NCI-H226 (cell line): ENCODE results near the gene DDX49.
"Not testable (repeated sequence)": the region's sequence is repeated elsewhere in the genome, so short reads cannot be mapped to it uniquely, and the experiment has no call there.

Experiments used
- DNase-seq: peaks from one replicate; pipeline ENCODE4 v3.0.0-alpha.2; 2015

The DDX49 gene

GRCh38 chr19:18895824-18896341 lies 23.6 kb upstream of the DDX49 start, which contains the start of gene CERS1:
CERS1 (minus strand) TSS chr19:18896158; CDS start chr19:18896072, 86 bp downstream.
- peak; percentile 24 for DNase-seq

GRCh38 chr19:18896421-18896841 lies 23.1 kb upstream of the DDX49 start:
- peak; percentile 18 for DNase-seq

DNA sequence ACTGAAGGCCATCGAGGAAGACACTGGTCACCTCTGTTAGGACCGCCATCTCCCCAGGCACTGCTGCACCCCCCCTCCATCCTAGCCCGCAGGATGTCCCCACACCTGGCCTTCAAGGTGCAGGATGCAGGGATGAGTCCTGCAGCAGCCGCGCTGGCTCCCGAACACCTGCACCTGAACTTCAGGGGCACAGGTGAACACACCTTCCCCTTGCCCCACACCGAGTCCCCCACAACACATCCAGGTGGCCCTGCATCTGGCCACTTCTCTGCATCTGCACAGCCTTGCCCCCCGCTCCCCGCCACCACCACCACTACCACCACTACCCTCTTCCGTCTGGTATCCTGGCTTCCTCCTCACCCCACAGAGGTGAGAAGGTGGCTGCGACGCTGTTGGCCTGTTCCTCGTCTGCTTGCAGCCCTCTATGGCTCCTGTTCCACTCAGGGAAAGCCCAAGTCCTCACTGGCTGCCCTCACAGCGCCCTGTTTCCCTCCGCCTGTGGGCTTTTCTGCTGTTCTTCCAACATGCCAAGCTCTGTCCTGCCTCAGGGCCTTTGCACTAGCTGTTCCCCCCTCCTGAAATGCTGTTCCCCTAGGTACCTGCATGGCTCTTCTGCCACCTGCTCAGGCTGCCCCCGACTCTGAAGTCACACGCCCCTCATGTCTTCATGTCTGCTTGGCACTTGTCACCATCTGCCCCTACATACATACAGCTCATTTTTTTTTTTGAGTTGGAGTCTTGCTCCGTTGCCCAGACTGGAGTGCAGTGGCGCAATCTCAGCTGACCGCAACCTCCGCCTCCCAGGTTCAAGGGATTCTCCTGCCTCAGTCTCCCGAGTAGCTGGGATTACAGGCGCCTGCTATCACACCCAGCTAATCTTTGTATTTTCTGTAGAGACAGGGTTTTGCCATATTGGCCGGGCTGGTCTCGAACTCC lies 22.2 kb upstream of the DDX49 start:
- DNase-seq, result no peak

GRCh38 chr19:18898081-18898606 lies 21.4 kb upstream of the DDX49 start:
- DNase-seq, result no peak

DNA sequence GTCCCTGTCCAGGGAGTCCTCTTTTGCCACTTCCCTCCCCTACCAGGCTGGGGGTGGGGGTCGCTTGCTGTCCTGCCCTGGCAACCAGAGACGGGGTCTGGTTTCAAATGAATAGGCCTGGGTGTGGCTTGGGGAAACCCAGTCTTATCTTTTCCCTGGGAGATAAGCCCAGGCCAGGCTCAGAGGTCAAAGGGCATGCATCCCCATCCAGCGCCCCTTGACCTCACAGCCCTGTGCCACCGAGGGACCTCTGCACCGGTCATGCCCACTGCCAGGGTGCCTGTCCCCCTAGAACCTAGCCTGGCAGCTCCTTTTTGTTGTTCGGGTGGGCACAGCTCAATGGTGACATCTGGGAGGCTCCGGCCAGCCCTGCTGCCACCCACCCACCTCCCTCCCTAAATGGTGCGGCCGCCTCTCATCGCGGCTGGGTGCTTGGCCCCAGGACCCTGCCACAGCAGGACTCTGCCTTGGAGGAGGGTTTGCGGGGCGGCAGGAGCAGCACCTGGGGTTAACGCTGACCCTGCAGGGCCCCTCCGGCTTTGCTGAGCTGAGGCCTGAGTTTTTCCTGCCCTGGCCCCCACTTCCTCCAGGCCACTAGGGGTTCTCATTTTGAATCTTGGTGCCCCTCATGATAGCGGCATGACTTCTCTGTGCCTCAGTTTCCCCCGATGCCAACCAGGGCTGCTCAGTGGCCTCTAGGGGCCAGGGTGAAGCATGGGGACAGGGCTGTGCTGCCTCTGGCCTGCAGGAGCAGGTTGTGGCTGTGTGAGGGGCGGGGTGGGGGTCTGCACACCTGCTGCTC lies 20.7 kb upstream of the DDX49 start:
- DNase-seq, result no peak

DNA sequence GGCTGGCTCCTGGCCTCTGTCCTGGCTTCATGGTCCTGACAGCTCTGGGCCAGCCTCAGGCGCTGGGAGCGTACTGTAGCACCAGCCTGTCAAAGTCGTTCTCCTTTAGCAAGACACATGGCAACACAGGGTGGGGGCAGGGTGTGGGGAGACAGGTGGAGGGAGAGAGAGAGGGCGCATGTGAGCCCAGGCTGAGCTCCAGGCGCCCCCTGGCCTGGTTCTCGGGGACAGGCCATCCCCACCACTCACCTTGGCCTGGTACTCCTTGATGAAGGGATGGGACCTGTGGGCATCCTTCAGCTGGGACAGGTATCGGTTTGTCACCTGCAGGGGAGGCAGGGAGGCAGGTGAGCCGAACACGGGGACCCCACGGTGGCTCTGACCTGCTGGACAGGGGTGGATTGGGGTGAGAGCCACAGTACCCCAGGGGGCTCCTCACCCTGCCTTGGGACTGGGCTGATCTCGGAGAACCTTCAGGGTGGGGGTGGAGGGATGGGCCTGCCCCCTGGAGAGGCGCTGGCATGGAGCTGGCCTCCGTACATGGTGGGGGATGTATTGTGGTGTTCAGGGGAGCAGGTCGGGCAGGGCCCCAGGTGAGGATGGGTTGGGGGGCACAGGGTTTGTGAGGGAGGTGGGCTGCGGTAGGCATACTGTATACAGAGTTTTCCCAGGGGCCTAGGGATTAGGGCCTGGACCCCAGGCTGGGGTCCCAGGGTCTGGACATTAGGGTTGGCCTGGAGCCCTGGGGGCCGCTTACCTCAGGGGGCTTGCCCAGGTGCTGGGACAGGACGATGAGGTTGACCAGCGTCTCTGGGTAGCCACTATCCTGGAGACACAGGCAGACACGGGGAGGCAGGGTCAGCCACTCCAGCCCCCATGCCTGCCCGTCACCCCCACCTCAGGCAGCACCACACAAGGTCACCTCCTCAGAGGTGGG lies 19.6 kb upstream of the DDX49 start:
- DNase-seq, result no peak

- no peak for DNase-seq
These were observed 18.6 kb upstream of the DDX49 start for GRCh38 chr19:18900700-18901481.

DNA sequence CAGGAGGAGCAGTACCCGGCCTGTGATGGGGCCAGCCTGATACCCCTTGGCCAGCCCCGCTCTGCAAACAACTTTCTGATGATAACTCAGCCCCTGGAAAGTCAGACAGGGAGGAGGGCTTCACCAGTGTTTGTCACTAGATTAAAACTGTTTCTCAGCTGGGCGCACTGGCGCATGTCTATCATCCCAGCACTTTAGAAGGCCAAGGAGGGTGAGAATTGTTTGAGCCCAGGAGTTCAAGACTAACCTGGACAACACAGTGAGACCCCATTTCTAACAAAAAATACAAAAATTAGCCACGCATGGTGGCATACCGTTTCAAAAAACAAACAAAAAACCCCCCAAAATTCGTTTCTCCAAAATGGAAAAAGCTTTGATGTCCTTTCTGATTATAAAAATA lies 18.0 kb upstream of the DDX49 start:
- no peak for DNase-seq

DNA sequence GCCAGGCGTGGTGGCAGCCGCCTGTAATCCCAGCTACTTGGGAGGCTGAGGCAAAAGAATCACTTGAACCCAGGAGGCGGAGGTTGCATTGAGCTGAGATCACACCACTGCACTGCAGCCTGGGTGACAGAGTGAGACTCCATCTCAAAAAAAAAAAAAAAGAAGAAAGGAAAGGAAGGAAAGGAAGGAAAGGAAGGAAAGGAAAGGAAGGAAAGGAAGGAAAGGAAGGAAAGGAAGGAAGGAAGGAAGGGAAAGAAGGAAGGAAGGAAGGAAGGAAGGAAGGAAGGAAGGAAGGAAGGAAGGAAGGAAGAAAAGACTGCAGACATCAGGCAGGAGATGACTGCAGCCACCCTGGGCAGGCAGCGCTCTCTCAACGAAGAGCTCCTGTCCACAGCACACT lies 17.0 kb upstream of the DDX49 start:
- DNase-seq, result not testable (repeated sequence)

DNA sequence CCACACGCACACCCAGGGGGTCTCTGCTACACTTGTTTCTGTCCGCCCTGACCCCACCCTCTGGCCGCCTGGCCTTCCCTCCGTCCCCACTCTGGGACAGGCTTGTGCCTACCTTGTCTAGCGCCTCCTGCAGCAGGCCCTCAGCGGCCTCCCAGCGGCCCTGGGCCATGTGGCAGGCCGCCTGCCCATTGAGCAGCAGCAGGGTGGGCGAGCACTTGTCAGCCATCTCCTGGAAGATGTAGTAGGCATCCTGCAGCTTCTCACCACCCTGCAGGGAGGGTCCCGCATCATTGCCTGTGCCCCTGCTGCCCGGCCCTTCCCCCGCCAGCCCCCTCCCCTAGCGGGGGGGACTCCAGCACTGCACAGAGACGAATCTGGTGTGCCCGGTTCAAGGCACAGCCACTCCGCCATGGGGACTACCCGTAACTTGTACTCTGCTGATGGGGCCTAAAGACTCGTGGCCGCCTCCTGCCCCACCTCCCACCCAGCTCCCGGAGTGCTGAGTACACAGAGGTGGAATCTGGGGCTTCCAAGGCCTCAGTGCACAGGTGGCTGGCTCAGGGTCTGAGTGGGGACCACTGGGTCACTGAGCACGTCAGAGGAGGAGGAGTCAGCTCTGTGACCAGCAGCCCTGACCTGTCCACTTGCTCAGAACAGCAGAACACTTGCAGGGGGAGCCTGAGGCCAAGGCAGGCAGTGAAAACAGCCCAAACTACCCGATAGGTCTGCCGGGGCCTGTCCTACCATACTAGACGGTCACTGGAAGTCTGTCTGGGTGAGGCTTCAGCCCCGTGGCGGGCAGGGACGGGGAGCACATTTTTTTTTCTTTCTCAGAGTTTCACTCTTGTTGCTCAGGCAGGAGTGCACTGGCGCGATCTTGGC lies 16.1 kb upstream of the DDX49 start:
- no peak for DNase-seq

GRCh38 chr19:18904334-18905057 lies 15.0 kb upstream of the DDX49 start:
- DNase-seq, result no peak

DNA sequence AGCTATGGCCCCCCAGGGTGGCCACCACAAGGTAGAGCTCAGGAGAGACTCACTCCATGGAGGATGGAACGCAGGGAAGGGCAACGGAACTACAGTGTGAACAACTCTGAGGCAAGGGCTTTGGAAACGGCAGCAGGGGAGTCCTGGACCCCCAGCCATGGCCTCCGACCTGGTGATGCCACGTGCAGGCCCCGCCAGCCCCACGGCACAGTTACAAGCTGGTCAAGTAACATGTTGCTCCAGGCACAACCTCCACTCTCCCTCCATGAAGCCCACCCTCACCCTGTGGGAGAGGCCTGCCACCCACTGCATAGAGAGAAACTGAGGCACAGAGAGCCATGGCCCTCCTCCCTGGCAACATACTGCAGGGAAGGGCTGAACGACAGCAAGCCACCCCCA lies 14.5 kb upstream of the DDX49 start:
- no peak for DNase-seq

DNA sequence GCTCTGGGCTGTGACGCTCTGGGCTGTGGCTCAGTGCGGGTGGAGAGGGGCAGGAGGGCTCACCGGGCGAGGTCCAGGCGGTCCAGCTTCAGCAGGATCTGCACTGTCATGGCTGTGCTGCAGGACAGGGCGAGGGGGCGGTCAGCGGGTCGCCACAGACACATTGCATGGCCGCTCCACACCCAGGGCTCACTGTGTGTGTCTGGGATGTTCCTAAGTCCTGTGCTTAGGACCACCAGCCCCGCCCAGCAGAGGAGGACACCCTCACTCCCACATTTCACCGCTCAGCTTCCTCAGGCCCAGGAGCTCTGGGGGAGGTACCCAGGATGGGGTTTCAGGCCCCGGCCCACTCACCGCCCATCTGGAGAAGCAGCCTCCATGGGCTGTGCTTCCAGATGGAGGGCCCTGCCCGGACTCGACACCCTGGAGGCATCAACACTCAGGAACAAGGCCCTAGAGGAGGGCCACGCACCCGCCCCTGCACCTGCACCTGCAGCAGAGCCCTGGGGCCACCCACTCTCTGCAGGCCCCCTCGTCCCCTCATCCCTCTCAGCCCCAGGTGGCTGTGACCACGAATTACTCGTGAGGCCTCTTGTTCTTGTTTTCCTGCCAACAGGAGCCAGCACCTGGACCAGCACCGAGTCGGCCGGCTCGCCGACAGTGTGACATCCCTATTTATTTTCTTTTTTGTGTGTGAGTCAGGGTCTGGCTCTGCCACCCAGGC lies 13.8 kb upstream of the DDX49 start:
- DNase-seq, result no peak

DNA sequence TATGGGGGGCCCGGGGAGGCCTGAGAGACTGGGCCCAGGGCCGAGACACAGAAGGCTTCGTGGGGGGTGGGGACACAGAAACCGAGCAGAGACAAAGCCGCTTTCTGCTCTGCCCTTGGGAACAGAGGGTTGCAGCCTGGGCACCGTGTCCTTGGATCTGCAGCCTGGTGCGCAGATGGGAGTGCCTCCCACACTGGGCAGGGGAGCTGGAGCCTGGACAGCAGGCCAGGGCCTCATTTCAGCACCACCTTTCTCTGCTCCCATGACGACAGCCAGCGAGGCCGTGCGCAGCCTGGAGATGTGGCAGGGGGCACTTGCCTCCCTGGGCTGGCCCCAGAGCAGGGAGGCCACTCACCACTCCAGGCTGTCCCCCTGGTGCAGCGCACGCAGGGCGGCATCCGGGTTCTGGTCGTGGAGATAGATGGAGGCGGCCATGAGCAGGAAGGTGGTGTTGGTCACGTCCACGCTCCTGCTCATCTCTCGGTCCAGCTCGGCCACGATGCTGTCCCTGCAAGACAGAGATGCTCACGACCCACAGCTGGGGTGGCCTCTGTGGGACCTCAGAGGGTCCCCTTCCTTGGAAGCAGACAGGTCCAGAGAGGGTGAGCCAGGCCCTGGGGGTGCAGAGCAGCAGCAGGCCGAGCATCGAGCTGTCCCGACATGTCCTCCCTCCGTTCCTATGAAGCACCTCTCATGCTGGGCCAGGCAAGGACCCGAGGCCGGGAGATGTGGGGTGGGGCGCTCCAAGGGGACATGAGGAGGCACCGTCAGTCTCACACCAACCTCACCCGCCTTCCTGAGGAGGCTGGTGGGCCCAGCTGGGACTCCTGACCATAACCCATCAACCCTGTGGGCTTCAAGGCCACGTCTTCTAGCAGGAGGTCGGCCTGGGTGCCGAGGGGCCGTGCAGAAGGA lies 12.7 kb upstream of the DDX49 start:
- no peak for DNase-seq

- no peak for DNase-seq
These were observed 10.4 kb upstream of the DDX49 start for GRCh38 chr19:18908917-18909619.

- DNase-seq, result no peak
These were observed 9.5 kb upstream of the DDX49 start for GRCh38 chr19:18910010-18910409.

- no peak for DNase-seq
These were observed 8.6 kb upstream of the DDX49 start for GRCh38 chr19:18910801-18911436.
